ENCODE measurements around the gene TBC1D8.

The TBC1D8 gene

GRCh38 chr2:101012706-101013181 is 138.4 kb downstream of the TBC1D8 start:
- H3K4me3 ChIP-seq (ENCODE audit: low read length), result no peak overlapping the region
- DNase-seq (ENCODE audit: low read depth, low spot score), result peak; percentile 38

GRCh38 chr2:101012054-101012705 is 139.0 kb downstream of the TBC1D8 start:
- no peak for DNase-seq (ENCODE audit: low read depth, low spot score)
- no peak overlapping the region for H3K4me3 ChIP-seq (ENCODE audit: low read length)

- DNase-seq (ENCODE audit: low read depth, low spot score), result no peak
- no peak overlapping the region for H3K4me3 ChIP-seq (ENCODE audit: low read length)
Observed at GRCh38 chr2:101011152-101011551, 140.0 kb downstream of the TBC1D8 start.

GRCh38 chr2:101007415-101008345 is 143.5 kb downstream of the TBC1D8 start:
- no peak for DNase-seq (ENCODE audit: low read depth, low spot score)

GRCh38 chr2:101006065-101006715 is 145.0 kb downstream of the TBC1D8 start:
- DNase-seq (ENCODE audit: low read depth, low spot score), result no peak
- no peak overlapping the region for H3K4me3 ChIP-seq (ENCODE audit: low read length)

More at GRCh38 chr2:101007415-101008345, 143.5 kb downstream of the TBC1D8 start:
- no peak overlapping the region for H3K4me3 ChIP-seq (ENCODE audit: low read length)

GRCh38 chr2:101004620-101005325 is 146.4 kb downstream of the TBC1D8 start:
- H3K4me3 ChIP-seq (ENCODE audit: low read length), result no peak overlapping the region
- DNase-seq (ENCODE audit: low read depth, low spot score), result no peak

DNA sequence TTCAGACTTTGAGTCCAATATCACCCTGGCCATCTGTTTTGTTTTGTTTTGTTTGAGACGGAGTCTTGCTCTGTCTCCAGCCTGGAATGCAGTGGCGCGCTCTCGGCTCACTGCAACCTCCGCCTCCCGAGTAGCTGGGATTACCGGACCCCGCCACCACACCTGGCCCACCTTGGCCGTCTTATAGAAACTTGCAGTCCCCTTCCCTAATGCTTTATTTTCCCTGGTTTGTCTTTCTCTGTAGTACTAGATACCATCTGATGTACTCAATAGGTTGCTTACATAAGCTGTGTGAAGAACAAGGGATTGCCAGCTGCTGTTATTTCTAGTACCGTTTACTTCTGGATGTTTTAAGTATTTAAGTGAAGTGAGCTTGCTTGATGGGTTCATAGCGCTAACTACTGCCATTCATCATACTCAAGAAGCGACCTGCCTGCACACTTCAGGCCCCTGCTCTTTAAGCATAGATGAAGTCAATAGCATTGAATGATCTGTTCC is 147.9 kb downstream of the TBC1D8 start:
- no peak for DNase-seq (ENCODE audit: low read depth, low spot score)

GRCh38 chr2:101002562-101003277 is 148.5 kb downstream of the TBC1D8 start:
- H3K4me3 ChIP-seq (ENCODE audit: low read length), result peak overlapping the region; percentile 96
- DNase-seq (ENCODE audit: low read depth, low spot score), result no peak

More for the DNA sequence above, 147.9 kb downstream of the TBC1D8 start:
- peak overlapping the region; percentile 96 for H3K4me3 ChIP-seq (ENCODE audit: low read length)

DNA sequence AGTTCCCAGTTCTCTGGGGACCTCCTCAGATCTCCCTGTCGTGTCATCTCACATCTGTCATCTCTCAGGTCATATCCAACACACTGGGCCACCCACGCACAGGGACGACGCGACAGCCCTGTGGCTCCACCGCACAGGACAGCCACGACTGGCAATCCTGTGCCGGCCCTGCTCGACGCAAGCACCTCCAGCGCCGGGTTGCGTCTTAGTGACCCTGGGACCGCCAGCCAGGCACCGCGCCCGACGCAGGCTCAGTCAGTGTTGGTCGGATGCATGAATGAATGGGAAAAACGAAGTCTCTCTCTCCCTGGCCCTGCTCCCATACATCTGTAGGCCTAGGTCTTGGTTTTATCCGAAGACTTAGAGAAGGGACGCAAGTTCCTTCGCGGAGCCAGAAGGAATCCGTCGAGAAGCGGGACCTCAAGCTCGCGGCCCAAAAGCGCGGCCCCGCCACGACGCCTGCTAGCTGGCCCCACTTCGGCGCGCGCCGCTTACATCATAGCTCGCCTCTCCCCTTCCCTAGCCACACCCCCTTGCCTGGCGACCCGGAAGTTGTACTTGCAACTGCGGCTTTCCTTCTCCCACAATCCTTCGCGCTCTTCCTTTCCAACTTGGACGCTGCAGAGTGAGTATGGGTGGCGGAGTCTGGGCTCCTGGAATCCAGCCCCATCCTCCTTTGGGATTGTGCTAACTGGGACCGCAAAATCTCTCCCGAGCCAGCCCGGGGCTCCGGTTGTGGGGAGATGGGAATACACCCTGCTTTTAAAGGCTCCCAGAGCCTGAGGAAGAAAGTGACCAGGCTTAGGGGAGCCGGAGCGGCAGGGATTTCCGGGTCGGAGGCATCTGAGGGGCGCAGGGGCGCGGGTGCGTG is 149.3 kb downstream of the TBC1D8 start, which contains the start of gene RPL31:
Gene RPL31 (plus strand): TSS at position 599 of the 871 bp plus-strand sequence. CDS start 413 bp downstream, outside the sequence.
- peak within 1 kb of the TSS; percentile 96 for H3K4me3 ChIP-seq (ENCODE audit: low read length)
- peak; percentile 97 for DNase-seq (ENCODE audit: low read depth, low spot score)

DNA sequence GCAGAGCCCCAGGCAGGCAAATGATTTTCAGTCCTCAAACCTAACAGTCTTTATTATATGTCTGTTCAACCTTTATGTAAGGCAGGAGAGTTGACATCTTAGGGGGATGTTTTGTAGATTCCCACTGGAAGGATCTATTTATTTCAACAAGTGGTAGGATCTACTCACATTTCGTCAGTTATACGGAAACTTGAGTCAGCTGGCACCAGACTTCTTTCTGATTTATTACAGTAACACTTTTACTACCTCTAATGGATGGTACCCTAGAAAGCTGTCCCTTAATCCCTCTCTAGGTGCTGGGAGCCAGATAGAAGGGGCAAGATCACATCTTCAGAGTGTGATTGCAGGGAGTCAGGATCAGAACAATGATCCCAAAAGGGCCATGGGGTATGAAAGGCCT is 151.2 kb downstream of the TBC1D8 start:
- no peak overlapping the region for H3K4me3 ChIP-seq (ENCODE audit: low read length)
- DNase-seq (ENCODE audit: low read depth, low spot score), result no peak

- no peak for DNase-seq (ENCODE audit: low read depth, low spot score)
- no peak overlapping the region for H3K4me3 ChIP-seq (ENCODE audit: low read length)
Observed at GRCh38 chr2:100998235-100998573, 153.0 kb downstream of the TBC1D8 start.

DNA sequence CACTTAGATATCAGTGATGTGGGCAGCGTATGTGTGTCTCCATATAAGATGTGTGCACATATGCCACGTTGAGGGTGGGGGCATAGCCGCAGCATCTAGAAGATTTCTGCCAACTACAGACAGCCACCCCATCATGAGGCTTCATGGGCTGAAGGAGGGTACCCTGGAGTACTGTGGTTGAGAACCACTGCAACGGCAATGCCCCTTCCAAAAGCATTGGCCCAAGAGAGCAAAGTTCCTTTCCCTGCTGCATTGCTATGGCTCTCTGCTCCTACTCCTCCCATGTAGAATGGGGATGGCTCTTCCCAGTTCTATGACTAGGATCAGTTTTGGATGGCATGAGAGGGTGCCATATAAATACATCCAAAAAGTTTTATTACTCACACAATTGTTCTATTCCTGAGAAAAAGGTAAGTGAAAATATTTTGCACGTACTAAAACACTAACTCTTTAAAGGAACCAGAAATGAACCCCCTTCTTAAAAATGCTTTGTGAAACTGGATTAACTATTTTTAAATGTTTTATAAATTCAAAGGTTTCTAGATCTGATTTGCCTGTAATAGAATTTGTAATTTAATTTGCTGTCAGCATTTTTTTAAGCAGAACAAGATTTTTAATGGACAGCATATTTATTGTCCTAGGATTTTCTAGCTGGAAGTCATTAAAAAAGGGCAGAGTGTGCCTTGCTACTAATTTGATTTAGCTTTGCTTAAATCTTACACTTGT is 153.5 kb downstream of the TBC1D8 start:
- H3K4me3 ChIP-seq (ENCODE audit: low read length), result no peak overlapping the region

GRCh38 chr2:100995309-100996075 is 155.7 kb downstream of the TBC1D8 start:
- H3K4me3 ChIP-seq (ENCODE audit: low read length), result no peak overlapping the region
- no peak for DNase-seq (ENCODE audit: low read depth, low spot score)

More for the DNA sequence above, 153.5 kb downstream of the TBC1D8 start:
- no peak for DNase-seq (ENCODE audit: low read depth, low spot score)

DNA sequence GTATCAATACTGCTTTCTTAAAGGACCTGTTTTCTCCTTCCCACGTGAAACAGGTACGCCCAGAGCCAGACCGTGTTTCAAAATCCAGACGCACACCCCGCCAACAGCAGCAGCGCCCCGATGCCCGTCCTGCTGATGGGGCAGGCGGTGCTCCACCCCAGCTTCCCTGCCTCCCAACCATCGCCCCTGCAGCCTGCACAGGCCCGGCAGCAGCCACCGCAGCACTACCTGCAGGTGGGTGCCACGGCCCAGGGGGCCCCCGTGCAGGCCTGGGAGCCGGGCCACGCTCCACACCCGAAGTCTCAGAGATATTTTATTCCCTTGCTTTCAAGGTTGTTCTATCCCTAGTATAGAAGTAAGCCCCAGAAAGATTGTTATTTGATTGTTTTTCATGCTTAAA is 157.9 kb downstream of the TBC1D8 start:
- H3K4me3 ChIP-seq (ENCODE audit: low read length), result no peak overlapping the region
- DNase-seq (ENCODE audit: low read depth, low spot score), result no peak

- DNase-seq (ENCODE audit: low read depth, low spot score), result no peak
- no peak overlapping the region for H3K4me3 ChIP-seq (ENCODE audit: low read length)
Observed at GRCh38 chr2:100992262-100992661, 158.9 kb downstream of the TBC1D8 start.

DNA sequence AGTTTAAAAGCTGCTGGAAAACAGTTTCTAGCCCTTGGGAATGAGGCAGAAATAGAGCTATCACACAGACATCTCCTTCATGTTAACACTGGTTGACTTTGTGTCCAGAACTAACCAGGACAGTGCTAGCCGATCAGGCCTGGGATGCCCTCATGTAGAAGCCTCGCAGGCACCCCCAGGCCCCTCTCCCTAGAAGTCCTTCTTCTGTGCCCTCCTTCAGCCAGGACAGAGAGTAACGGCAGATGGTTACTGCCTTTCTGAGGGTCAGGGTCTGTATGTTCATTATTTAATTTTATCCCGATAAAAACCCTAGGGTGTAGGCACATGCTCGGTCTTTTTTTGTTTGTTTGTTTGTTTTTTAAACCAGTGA is 159.8 kb downstream of the TBC1D8 start:
- no peak for DNase-seq (ENCODE audit: low read depth, low spot score)
- H3K4me3 ChIP-seq (ENCODE audit: low read length), result no peak overlapping the region

Data from Jurkat, Clone E6-1 (cell line).